HEK293 (cell line): ENCODE measurements around the gene ACTR3C.

Experiments used
- PRDM1 ChIP-seq: fragments of 450-650 bp; formaldehyde crosslinking; IDR thresholded peaks from 2 replicates; pipeline ENCODE4; 2016; ENCODE audit warnings: missing biosample characterization, missing genetic modification characterization
- TCF7L2 ChIP-seq: IDR thresholded peaks from 2 replicates; pipeline ENCODE4 v1.6.1; 2011; ENCODE audit warnings: low read depth, mild to moderate bottlenecking, inconsistent platforms, low read length, moderate library complexity, borderline replicate concordance
- ZNF24 ChIP-seq: fragments of 450-650 bp; formaldehyde crosslinking; IDR thresholded peaks from 2 replicates; pipeline ENCODE4 v1.5.1; 2016; ENCODE audit warnings: missing biosample characterization, missing genetic modification characterization
- TF ChIP-seq, protein P1 (sequence below): fragments of 450-650 bp; formaldehyde crosslinking; IDR thresholded peaks from 2 replicates; pipeline ENCODE4 v1.5.1; 2016; ENCODE audit warnings: missing biosample characterization, missing genetic modification characterization
- TF ChIP-seq, protein P2 (sequence below): fragments of 450-650 bp; formaldehyde crosslinking; IDR thresholded peaks from 2 replicates; pipeline ENCODE4 v1.5.1; 2016; ENCODE audit warnings: missing biosample characterization, missing genetic modification characterization

DNA sequence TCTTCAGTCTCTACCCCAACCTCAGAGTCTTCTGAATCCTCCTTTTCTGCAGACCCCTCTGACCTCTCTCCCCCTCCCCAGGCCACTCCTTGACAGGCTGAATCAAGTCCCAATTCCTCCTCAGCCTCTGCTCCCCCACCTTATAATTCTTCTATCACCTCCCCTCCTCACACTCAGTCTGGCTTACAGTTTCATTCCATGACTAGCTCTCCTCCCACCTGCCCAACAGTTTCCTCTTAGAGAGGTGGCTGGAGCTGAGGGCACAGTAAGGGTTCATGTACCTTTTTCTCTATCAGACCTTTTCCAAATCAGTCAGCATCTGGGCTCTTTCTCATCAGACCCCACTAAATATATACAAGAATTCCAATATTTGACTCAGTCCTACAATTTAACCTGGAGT lies 14.8 kb downstream of the ACTR3C start:
- TF ChIP-seq, protein P1, sequence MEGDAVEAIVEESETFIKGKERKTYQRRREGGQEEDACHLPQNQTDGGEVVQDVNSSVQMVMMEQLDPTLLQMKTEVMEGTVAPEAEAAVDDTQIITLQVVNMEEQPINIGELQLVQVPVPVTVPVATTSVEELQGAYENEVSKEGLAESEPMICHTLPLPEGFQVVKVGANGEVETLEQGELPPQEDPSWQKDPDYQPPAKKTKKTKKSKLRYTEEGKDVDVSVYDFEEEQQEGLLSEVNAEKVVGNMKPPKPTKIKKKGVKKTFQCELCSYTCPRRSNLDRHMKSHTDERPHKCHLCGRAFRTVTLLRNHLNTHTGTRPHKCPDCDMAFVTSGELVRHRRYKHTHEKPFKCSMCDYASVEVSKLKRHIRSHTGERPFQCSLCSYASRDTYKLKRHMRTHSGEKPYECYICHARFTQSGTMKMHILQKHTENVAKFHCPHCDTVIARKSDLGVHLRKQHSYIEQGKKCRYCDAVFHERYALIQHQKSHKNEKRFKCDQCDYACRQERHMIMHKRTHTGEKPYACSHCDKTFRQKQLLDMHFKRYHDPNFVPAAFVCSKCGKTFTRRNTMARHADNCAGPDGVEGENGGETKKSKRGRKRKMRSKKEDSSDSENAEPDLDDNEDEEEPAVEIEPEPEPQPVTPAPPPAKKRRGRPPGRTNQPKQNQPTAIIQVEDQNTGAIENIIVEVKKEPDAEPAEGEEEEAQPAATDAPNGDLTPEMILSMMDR, result no peak
- TF ChIP-seq TCF7L2, result no peak
- TF ChIP-seq PRDM1 (tag by site-specific recombination), result no peak
- TF ChIP-seq, protein P2, sequence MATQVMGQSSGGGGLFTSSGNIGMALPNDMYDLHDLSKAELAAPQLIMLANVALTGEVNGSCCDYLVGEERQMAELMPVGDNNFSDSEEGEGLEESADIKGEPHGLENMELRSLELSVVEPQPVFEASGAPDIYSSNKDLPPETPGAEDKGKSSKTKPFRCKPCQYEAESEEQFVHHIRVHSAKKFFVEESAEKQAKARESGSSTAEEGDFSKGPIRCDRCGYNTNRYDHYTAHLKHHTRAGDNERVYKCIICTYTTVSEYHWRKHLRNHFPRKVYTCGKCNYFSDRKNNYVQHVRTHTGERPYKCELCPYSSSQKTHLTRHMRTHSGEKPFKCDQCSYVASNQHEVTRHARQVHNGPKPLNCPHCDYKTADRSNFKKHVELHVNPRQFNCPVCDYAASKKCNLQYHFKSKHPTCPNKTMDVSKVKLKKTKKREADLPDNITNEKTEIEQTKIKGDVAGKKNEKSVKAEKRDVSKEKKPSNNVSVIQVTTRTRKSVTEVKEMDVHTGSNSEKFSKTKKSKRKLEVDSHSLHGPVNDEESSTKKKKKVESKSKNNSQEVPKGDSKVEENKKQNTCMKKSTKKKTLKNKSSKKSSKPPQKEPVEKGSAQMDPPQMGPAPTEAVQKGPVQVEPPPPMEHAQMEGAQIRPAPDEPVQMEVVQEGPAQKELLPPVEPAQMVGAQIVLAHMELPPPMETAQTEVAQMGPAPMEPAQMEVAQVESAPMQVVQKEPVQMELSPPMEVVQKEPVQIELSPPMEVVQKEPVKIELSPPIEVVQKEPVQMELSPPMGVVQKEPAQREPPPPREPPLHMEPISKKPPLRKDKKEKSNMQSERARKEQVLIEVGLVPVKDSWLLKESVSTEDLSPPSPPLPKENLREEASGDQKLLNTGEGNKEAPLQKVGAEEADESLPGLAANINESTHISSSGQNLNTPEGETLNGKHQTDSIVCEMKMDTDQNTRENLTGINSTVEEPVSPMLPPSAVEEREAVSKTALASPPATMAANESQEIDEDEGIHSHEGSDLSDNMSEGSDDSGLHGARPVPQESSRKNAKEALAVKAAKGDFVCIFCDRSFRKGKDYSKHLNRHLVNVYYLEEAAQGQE (tag by site-specific recombination), result no peak
- TF ChIP-seq ZNF24 (tag by site-specific recombination), result no peak
